ENCODE results near the gene TRAM2. TPM values are rescaled to one million over a fixed set of nuclear protein-coding genes. Genes with fewer than 3 reads are reported as not detected.

TRAM2 gene
- total RNA-seq, 1 experiment from 2014 or later, result 21.3 TPM

DNA sequence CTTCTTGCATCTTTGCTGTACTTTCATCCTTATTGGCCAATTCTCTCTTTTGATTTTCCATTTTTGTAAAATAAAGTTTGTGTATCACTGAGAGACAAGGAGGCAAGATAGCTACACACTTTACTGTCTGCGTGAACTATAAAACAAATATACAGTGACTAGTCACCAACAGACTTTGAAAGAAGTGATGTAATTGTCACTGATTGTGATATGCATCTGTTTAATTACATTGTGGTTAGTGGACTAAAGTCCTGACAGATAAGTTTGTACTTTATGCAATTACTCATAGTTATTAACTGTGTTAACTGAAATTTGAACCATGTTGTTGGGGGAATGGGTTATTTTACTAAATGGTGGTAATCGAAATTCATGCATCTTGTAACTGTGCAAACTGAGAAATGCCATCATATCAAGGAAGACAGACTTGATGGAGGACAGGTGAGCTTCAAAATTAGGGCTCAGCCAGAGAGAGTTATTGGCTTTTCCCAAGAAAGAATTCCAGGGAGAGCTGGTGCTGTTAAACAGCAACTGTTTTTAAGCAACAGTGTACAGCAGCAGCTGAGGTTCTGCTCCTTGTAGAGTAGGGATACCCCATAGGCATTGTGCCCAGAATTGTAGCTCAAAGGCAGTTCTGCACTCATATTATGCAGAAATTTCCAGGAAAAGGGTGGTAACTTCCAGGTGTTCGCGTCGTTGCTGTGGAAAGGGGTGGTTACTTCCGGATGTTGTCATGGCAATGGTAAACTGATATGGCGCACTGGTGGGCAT is 93.8 kb downstream of the TRAM2 start (continued):
- TF ChIP-seq TCF7L2 (IDR thresholded peaks at IDR 0.05; ENCODE audit: borderline replicate concordance, extremely low read depth, insufficient read depth, insufficient read length), result no peak

DNA sequence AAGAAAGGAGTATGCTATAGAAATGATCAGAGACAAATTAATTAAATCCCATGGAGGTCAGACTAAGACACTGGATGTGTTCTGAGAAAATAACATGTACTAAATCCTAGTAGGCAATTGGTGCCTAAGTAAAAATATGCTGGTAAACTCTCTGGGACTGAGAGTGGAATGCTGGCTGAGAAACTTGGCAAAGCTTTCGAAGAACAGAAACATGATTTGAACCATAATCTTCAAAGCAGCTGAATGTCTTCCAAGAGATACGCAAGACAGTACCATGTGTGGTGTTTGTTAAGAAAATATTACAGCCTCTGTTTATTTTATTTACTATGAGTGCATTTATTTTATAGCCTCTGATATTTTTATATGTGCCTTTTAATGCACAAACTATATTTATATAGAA is 101.6 kb downstream of the TRAM2 start:
- CTCF ChIA-PET, result no interaction called here

More for the DNA sequence above, 101.6 kb downstream of the TRAM2 start:
- Histone ChIP-seq H3K27ac (ENCODE audit: low read depth, low read length) (no peak overlapping the region), H3K27me3 (ENCODE audit: insufficient read depth, low read length) (no peaks in the 10 kb centered on the region), H3K9me3 (ENCODE audit: control insufficient read depth in 1 of 2, insufficient read depth in 1 of 2, low read depth in 1 of 2, low read length in 2 of 2) (no peaks in the 10 kb centered on the region), H2AFZ (ENCODE audit: low read depth, low read length, poor library complexity, severe bottlenecking) (no peak overlapping the region), H3K36me3 (ENCODE audit: control insufficient read depth in 1 of 2, insufficient read depth in 2 of 2, low read length in 2 of 2) (no peaks in the 10 kb centered on the region), H3K9me2 (ENCODE audit: insufficient read depth) (no peaks in the 10 kb centered on the region), H3K79me2 (ENCODE audit: insufficient read depth, low read length) (no peaks in the 10 kb centered on the region), H4K20me1 (ENCODE audit: insufficient read depth) (no peaks in the 10 kb centered on the region), H3K4me1 (ENCODE audit: control insufficient read depth in 1 of 2, insufficient read depth in 2 of 2, low read length in 2 of 2) (no peaks in the 10 kb centered on the region), H3K9ac (ENCODE audit: low read length) (no peak overlapping the region), H3K4me3 (replicated peaks in 1 of 2; ENCODE audit: low read depth in 1 of 2, low read length in 2 of 2) (no peak overlapping the region), H3K4me2 (ENCODE audit: low read length) (no peak overlapping the region)
- DNase-seq (ENCODE audit: low read depth, low spot score), result no peak
- ChIA-PET POLR2A (no interaction called here), RAD21 (ENCODE audit: low non-redundant PET in 1 of 2, low total read pairs in 2 of 2, uncharacterized antibody in 2 of 2, unreplicated experiment in 2 of 2) (no interaction called here)
- TF ChIP-seq JUND (IDR thresholded peaks at IDR 0.05), result no peak
- TF ChIP-seq, protein P1, sequence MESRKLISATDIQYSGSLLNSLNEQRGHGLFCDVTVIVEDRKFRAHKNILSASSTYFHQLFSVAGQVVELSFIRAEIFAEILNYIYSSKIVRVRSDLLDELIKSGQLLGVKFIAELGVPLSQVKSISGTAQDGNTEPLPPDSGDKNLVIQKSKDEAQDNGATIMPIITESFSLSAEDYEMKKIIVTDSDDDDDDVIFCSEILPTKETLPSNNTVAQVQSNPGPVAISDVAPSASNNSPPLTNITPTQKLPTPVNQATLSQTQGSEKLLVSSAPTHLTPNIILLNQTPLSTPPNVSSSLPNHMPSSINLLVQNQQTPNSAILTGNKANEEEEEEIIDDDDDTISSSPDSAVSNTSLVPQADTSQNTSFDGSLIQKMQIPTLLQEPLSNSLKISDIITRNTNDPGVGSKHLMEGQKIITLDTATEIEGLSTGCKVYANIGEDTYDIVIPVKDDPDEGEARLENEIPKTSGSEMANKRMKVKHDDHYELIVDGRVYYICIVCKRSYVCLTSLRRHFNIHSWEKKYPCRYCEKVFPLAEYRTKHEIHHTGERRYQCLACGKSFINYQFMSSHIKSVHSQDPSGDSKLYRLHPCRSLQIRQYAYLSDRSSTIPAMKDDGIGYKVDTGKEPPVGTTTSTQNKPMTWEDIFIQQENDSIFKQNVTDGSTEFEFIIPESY (IDR thresholded peaks at IDR 0.05; ENCODE audit: extremely low read depth, insufficient replicate concordance, low read length), result no peak
- no peak for TF ChIP-seq EGR1 (IDR thresholded peaks at IDR 0.05; ENCODE audit: low read depth)
- TF ChIP-seq, protein P2, sequence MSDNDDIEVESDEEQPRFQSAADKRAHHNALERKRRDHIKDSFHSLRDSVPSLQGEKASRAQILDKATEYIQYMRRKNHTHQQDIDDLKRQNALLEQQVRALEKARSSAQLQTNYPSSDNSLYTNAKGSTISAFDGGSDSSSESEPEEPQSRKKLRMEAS (IDR thresholded peaks at IDR 0.05), result no peak
- TF ChIP-seq POLR2A (IDR thresholded peaks at IDR 0.05; ENCODE audit: borderline replicate concordance, extremely low read depth, insufficient read depth, insufficient read length), result no peak
- no TSS peak for BruUV-seq (replicated peaks)
- intact Hi-C loops (cut with micrococcal nuclease), result no loop called here
- ATAC-seq, result no peak
